ENCODE measurements around the gene ZNF17.
A peak's percentile ranks its signal among the peaks of the same experiment; 100 is the strongest.
"Not testable (repeated sequence)": the region's sequence is repeated elsewhere in the genome, so short reads cannot be mapped to it uniquely, and the experiment has no call there.

Gene ZNF17

DNA sequence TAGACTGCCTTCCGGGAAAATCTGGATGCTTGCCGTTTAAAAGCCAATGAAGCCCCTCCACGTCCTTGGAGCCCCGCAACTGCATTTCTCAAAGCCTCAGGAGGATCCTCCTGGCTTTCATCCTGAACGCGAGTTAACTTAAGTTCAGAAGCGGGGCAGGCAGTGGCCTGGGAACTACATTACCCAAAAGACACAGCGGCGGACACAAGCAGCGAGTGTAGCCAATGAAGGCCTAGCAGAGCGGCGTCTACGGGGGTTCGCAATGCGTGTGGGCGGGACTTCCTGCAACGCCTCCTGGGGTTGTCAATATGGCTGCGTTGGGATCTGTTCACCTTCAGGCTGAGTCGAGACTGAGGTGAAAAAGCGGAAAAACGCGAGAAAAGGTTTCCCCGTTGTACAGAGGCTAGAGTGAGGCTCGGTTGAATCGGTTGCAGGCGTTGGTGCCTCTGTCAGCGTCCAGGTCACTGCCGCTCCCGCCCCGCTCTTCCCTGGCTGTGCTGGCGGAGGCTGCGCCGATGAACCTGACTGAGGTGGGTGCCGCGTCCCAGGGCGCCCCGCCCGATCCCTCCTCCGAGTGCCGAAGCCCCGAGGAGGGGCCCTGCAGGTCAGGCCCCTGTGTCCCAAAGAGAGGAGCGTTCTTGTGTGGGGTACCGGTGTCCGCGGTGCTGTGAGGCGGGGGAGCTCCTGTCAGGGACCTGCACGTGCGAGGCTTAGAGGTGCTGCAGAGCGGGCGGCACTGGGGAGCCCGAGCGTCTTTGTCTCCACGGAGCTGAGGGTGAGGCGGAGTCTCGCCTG lies at the start of gene ZNF17:
ZNF17 (plus strand) TSS at position 285 of the 795 bp plus-strand sequence. CDS start 2,455 bp downstream, outside the sequence.
- DNase-seq, result peak; percentile 92 to 93

DNA sequence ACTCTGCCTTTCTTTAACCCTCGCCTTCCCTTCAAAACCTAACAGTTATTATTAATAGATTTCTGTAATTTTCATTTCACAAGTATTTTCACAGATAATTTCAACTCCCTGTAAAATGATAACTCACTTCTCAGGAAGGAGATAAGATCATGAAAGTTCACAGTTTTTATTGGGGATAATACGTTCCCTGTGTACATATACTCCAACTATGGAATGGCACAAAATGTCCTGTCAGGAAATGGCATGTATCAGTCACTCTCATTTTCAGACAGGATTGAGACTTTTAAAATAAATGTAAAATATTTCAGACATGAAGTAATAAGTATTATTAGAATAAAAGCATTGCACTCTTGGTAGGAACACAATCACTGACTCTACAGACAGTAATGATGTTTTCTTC lies 48.5 kb upstream of the ZNF17 start:
- DNase-seq, result no peak

- peak; percentile 99 for DNase-seq
Observed at GRCh38 chr19:57362997-57363687, 47.8 kb upstream of the ZNF17 start, which contains the start of the genes TRAPPC2B and ZNF547. Gene TRAPPC2B (plus strand): TSS chr19:57363551. CDS start chr19:57364834, 1,283 bp downstream. Gene ZNF547 (plus strand): TSS chr19:57363551. CDS start chr19:57368556, 5,005 bp downstream.

DNA sequence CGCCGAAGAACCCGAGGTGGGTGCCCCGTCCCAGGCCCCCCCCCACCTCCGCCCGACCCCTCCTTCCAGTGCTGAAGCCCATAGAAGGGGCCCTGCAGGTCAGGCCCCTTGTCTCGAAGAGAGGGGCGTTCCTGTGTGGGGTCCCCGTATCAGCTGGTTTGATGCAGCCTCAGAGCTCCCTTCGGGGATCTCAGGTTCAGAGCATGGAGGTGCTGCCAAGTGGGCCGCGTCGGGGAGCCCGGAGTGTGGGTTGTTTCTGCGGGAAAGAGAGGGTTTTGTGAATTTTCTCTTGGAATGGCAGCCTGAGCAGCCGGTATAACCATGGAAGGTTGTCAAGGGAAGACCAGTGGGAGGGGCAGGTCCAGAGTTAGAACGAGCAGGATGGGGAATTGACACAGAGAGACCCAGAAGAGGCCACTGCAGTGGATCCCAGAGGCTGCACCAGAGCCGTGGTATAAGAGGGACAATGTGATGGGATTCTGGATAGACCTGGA lies 47.2 kb upstream of the ZNF17 start:
- no peak for DNase-seq

DNA sequence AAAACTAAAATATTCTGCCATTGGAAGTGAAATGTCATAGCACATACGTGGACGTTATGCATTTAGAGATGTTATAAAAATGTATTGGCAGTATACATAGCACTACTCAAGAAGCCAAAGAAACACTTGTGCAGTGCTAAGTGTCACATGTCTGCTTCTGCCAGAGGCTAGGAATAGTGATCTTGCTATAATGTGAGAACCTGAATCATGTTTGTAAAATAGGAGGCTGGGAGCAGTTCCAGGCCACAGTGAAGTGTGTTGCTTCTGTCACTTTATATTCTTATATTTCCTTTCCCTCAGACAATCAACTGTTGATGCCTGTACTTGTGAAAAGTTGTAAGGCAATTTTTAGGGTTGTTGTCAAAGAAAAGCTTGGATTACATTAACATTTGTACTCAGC lies 44.2 kb upstream of the ZNF17 start:
- no peak for DNase-seq

DNA sequence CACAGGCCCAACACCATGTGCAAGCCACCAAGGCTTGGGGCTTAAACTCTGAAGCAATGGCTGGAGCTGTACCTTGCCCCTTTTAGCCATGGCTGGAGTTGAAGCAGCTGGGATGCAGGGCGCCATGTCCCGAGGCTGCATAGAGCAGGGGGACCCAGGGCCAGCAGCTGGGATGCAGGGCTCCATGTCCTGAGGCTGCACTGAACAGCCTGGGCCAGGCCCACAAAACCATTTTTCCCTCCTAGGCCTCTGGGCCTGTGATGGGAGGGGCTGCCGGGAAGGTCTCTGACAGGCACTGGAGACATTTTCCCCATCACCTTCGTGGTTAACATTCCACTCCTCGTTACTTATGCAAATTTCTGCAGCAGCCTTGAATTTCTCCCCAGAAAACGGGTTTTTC lies 36.8 kb upstream of the ZNF17 start:
- no peak for DNase-seq

- not testable (repeated sequence) for DNase-seq
Observed at GRCh38 chr19:57374647-57375046, 36.3 kb upstream of the ZNF17 start.

GRCh38 chr19:57376151-57376550 lies 34.8 kb upstream of the ZNF17 start:
- DNase-seq, result no peak

DNA sequence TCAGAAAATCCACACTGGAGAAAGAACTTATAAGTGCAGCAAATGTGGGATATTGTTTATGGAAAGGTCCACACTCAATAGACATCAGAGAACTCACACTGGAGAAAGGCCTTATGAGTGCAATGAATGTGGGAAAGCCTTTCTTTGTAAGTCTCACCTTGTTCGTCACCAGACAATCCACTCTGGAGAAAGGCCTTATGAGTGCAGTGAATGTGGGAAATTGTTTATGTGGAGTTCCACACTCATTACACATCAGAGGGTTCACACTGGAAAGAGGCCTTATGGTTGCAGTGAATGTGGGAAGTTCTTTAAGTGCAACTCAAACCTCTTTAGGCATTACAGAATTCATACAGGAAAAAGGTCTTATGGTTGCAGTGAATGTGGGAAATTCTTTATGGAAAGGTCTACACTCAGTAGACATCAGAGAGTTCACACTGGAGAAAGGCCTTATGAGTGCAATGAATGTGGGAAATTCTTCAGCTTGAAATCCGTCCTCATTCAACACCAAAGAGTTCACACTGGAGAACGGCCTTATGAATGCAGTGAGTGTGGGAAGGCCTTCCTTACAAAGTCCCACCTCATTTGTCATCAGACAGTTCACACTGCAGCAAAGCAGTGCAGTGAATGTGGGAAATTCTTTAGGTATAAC lies 33.3 kb upstream of the ZNF17 start:
- DNase-seq, result no peak

DNA sequence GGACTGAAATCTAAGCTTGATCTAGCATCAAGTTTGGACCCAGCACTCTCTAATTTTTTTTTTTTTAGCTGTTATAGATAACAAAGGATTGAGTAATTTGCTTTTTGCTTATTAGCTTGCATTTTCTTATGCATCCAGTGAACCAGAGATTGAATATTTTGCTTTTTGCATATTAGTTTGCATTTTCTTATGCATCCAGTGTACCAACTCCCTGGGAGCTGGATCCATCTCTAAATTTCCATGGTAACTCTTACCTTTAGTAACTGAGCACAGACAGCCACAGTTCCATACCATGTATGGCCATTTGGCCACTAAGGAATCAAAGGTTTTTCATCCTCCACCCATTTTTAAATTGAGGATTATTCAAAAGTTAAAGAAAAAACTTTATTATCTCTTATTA lies 30.0 kb upstream of the ZNF17 start:
- DNase-seq, result no peak

DNA sequence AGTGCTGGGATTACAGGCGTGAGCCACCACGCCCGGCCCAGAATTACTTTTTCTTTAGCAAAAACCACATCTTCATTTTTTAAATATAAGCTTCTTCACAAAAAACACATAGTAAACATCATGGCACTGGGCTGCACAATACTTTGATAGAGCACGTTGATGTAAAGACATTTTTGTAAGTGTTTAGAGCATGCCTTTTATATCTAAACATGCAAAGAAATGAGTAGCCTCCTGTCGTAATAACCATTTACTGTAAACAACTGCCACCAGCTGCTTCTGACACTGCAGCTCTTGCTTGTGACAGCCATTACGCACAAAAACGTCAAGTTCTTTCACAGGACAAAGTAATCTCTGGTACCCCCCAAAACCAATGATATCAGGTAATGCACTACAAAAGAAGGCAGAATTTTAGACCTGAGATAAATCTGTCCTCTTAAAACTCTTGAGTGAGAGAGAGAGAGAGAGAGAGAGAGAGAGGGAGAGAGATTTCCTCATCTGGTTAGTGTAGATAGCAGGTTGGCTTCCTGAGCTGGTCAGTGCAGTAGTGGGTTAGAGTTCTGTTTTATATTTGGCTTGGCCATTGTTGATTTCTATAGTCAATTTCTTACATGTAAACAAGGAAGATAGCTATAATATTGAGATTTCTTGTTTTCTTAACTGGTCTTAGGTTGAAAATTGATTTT lies 28.0 kb upstream of the ZNF17 start:
- no peak for DNase-seq

DNA sequence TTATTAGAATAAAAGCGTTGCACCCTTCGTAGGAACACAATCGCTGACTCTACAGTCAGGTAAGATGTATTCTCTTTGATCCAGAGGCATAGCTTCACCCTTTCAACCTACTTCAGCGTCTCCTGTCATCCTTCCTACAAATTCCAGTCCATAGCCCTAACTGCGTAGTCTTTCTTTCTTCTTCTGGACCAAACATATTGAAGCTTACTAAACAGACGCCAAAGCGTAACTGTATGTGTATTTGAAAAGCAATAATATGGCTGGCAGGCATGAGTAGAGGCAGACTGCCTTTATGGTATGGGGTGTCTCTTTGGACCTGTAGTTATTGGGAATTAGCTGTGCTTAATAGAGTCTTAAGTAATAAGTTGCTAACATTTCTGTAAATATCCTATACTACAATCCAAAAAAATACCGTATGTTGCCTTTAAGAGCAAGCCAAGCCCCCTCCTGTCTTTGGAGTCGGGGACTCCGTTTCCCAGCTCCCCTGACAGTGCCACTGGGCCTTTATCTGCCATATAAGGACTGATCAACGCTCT lies 21.7 kb upstream of the ZNF17 start:
- no peak for DNase-seq

GRCh38 chr19:57389730-57390598 lies 21.0 kb upstream of the ZNF17 start, which contains the start of gene ZNF548:
Gene ZNF548 (plus strand): TSS chr19:57389854. CDS start chr19:57390100, 246 bp downstream.
- DNase-seq, result peak; percentile 98

DNA sequence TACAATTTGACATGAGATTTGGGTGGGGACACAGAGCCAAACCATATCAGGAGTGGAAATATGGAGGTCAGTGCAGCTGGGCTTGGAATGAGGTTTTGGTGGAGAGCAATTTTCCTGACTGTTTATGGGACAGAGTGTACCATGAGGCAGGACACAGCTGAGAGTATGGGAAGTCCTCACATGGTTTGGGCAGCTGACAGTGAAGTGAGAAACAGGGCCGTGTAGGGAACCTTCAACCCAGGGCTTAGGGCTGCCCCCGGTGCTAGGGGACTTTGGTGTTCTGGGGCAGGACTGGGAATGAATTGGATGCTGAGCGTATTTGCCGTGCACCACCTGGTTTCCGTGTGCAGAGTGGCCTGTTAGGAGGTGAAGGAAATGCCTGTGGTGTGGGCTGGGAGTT lies 15.3 kb upstream of the ZNF17 start:
- no peak for DNase-seq

DNA sequence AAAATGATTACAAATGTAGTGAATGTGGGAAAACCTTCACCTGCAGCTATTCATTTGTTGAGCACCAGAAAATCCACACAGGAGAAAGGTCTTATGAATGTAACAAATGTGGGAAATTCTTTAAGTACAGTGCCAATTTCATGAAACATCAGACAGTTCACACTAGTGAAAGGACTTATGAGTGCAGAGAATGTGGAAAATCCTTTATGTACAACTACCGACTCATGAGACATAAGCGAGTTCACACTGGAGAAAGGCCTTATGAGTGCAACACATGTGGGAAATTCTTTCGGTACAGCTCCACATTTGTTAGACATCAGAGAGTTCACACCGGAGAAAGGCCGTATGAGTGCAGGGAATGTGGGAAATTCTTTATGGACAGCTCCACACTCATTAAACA lies 12.1 kb upstream of the ZNF17 start:
- no peak for DNase-seq

DNA sequence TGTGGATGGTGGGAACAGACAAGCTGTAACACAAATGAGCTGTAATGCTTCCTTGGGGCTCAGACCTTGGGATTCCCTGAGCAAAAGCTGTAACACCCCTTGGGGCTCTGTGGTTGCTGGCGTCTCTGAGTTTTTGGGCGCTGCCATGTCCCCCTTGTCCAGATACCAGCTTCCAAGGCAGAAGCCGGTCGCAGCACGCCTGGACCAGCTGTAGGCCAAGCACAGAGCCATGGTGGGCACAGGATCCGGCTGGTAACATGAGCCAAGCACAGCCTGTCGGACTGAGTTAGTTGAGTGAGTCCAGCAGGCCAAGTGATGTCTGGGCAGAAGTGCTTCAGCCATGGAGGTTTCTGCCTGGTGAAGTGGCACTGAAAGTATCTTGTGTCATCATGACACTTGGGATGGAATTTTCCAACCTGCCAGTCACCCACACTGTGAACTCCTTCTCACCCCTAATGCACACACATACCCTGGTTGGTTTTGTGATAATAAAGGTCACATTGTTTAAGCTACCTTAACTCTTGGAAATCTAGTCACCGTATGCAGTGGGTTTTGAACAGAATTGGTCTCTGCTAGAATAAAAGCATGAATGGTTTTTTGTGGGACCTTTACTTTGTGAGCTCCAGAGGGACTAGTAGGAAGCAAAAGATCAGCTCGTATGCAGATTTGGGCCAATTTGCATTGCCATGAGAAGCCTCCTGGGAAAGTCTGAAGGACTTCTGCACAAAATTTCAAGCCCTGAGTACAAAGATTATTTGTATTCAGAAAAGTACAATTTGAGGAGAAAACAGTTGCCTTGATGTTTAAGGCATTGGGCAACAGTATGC lies 7.0 kb upstream of the ZNF17 start:
- DNase-seq, result no peak

- DNase-seq, result peak; percentile 76 to 78
Observed at GRCh38 chr19:57406516-57407123, 4.3 kb upstream of the ZNF17 start.

DNA sequence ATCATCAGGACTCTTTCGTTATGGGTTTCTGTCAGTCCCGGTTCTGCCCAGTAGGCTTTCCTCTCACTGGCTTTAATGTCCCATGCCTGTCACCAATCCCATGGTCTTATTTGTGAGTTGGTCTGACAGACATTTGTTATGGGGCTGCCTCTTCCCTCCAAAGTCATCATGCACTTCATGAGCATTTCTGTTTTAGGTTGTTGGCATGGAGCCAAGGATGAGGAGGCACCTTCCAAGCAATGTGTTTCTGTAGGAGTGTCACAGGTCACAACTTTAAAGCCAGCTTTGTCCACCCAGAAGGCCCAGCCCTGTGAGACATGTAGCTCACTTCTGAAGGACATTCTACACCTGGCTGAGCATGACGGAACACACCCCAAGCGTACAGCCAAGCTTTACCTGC lies 8.5 kb downstream of the ZNF17 start:
- no peak for DNase-seq

DNA sequence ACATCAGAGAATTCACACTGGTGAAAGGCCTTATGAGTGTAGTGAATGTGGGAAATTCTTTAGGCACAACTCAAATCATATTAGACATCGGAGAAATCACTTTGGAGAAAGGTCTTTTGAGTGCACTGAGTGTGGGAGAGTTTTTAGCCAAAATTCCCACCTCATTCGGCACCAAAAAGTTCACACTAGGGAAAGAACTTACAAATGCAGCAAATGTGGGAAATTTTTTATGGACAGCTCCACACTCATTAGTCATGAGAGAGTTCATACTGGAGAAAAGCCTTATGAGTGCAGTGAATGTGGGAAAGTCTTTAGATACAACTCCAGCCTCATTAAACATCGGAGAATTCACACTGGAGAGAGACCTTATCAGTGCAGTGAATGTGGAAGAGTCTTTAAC lies 10.1 kb downstream of the ZNF17 start:
- no peak for DNase-seq
